Adipocyte (in vitro differentiated cells): ENCODE measurements around the gene EPS8L1.
A peak's percentile ranks its signal among the peaks of the same experiment; 100 is the strongest.
"Not testable (repeated sequence)": the region's sequence is repeated elsewhere in the genome, so short reads cannot be mapped to it uniquely, and the experiment has no call there.

Experiments
- DNase-seq: peaks from one replicate; pipeline ENCODE4 v3.0.0-alpha.2; 2015; ENCODE audit warnings: low read depth
- H3K27me3 ChIP-seq: replicated peaks from 2 replicates; pipeline ENCODE4 v1.7.0; 2013; ENCODE audit warnings: mild to moderate bottlenecking, low read length, moderate library complexity; ENCODE audit not compliant: control insufficient read depth, insufficient read depth
- H3K36me3 ChIP-seq: 2 replicates; pipeline ENCODE4 v1.7.0; 2013; ENCODE audit warnings: low read length, mild to moderate bottlenecking, moderate library complexity; ENCODE audit not compliant: control insufficient read depth, insufficient read depth, severe bottlenecking
- H3K4me1 ChIP-seq: 2 replicates; pipeline ENCODE4 v1.7.0; 2013; ENCODE audit warnings: mild to moderate bottlenecking, low read length, moderate library complexity; ENCODE audit not compliant: control insufficient read depth, insufficient read depth
- H3K4me3 ChIP-seq: 2 replicates; pipeline ENCODE4 v1.7.0; 2013; ENCODE audit warnings: mild to moderate bottlenecking, low read length, moderate library complexity
- H3K9ac ChIP-seq: 2 replicates; pipeline ENCODE4 v1.7.0; 2013; ENCODE audit warnings: mild to moderate bottlenecking, low read length, moderate library complexity
- H3K9me3 ChIP-seq: 2 replicates; pipeline ENCODE4 v1.7.0; 2013; ENCODE audit warnings: mild to moderate bottlenecking, low read length, moderate library complexity; ENCODE audit not compliant: control insufficient read depth

The EPS8L1 gene

GRCh38 chr19:55099557-55100506 is 24.2 kb downstream of the EPS8L1 start:
- peaks cover 7% of the 10 kb centered on the region for H3K9me3 ChIP-seq

GRCh38 chr19:55101261-55101660 is 25.6 kb downstream of the EPS8L1 start:
- no peak for DNase-seq
- Histone ChIP-seq H3K36me3 (peaks cover 54% of the 10 kb centered on the region), H3K27me3 (no peaks in the 10 kb centered on the region), H3K9ac (no peak overlapping the region), H3K4me3 (no peak overlapping the region), H3K9me3 (peaks cover 7% of the 10 kb centered on the region), H3K4me1 (no peaks in the 10 kb centered on the region)

More at GRCh38 chr19:55099557-55100506, 24.2 kb downstream of the EPS8L1 start:
- H3K4me1 ChIP-seq: no peaks in the 10 kb centered on the region
- H3K27me3 ChIP-seq: no peaks in the 10 kb centered on the region
- no peak overlapping the region for H3K4me3 ChIP-seq
- H3K9ac ChIP-seq: no peak overlapping the region
- peaks cover 54% of the 10 kb centered on the region for H3K36me3 ChIP-seq
- no peak for DNase-seq

- no peak overlapping the region for H3K9ac ChIP-seq
- no peak overlapping the region for H3K4me3 ChIP-seq
- DNase-seq: no peak
- no peaks in the 10 kb centered on the region for H3K4me1 ChIP-seq
- H3K36me3 ChIP-seq: peaks cover 52% of the 10 kb centered on the region
- peaks cover 7% of the 10 kb centered on the region for H3K9me3 ChIP-seq
- no peaks in the 10 kb centered on the region for H3K27me3 ChIP-seq
Observed at GRCh38 chr19:55103190-55103589, 27.5 kb downstream of the EPS8L1 start.

GRCh38 chr19:55105237-55105636 is 29.6 kb downstream of the EPS8L1 start:
- H3K9me3 ChIP-seq: peaks cover 7% of the 10 kb centered on the region
- no peaks in the 10 kb centered on the region for H3K27me3 ChIP-seq
- H3K9ac ChIP-seq: no peak overlapping the region
- no peaks in the 10 kb centered on the region for H3K4me1 ChIP-seq
- no peak for DNase-seq
- H3K36me3 ChIP-seq: peaks cover 41% of the 10 kb centered on the region
- no peak overlapping the region for H3K4me3 ChIP-seq

GRCh38 chr19:55106591-55106990 is 30.9 kb downstream of the EPS8L1 start:
- DNase-seq: no peak
- Histone ChIP-seq H3K36me3 (peaks cover 34% of the 10 kb centered on the region), H3K4me1 (peaks cover 4% of the 10 kb centered on the region)

GRCh38 chr19:55107252-55107651 is 31.6 kb downstream of the EPS8L1 start:
- not testable (repeated sequence) for H3K4me3 ChIP-seq, H3K27me3 ChIP-seq, DNase-seq, H3K4me1 ChIP-seq, H3K9me3 ChIP-seq, H3K9ac ChIP-seq
- H3K36me3 ChIP-seq: peaks cover 27% of the 10 kb centered on the region

More at GRCh38 chr19:55106591-55106990, 30.9 kb downstream of the EPS8L1 start:
- Histone ChIP-seq H3K9me3 (peaks cover 7% of the 10 kb centered on the region), H3K27me3 (no peaks in the 10 kb centered on the region), H3K9ac (no peak overlapping the region), H3K4me3 (no peak overlapping the region)

- Histone ChIP-seq H3K4me3 (no peak overlapping the region), H3K4me1 (peaks cover 14% of the 10 kb centered on the region), H3K9ac (no peak overlapping the region), H3K36me3 (peaks cover 18% of the 10 kb centered on the region), H3K9me3 (no peaks in the 10 kb centered on the region), H3K27me3 (no peaks in the 10 kb centered on the region)
- DNase-seq: no peak
Observed at GRCh38 chr19:55109527-55110291, 34.0 kb downstream of the EPS8L1 start.

GRCh38 chr19:55111238-55111831 is 35.7 kb downstream of the EPS8L1 start:
- DNase-seq: no peak
- Histone ChIP-seq H3K9ac (peak overlapping the region; percentile 63), H3K4me3 (no peak overlapping the region), H3K27me3 (no peaks in the 10 kb centered on the region), H3K9me3 (no peaks in the 10 kb centered on the region), H3K36me3 (peaks cover 14% of the 10 kb centered on the region), H3K4me1 (peaks cover 24% of the 10 kb centered on the region)

GRCh38 chr19:55112246-55112776 is 36.6 kb downstream of the EPS8L1 start:
- H3K4me3 ChIP-seq: no peak overlapping the region
- peaks cover 10% of the 10 kb centered on the region for H3K36me3 ChIP-seq
- H3K9ac ChIP-seq: no peak overlapping the region
- no peaks in the 10 kb centered on the region for H3K27me3 ChIP-seq
- peaks cover 25% of the 10 kb centered on the region for H3K4me1 ChIP-seq
- DNase-seq: no peak
- no peaks in the 10 kb centered on the region for H3K9me3 ChIP-seq

GRCh38 chr19:55112777-55113569 is 37.3 kb downstream of the EPS8L1 start:
- Histone ChIP-seq H3K9ac (peak overlapping the region; percentile 50), H3K36me3 (peaks cover 10% of the 10 kb centered on the region), H3K27me3 (no peaks in the 10 kb centered on the region), H3K4me3 (no peak overlapping the region), H3K9me3 (no peaks in the 10 kb centered on the region), H3K4me1 (peaks cover 25% of the 10 kb centered on the region)
- no peak for DNase-seq
